WTC11 (cell line): ENCODE data around the gene PURB. TPM values are rescaled to one million over a fixed set of nuclear protein-coding genes. Genes with fewer than 3 reads are reported as not detected.
A peak's percentile ranks its signal among the peaks of the same experiment; 100 is the strongest.

Experiments
- ATAC-seq: fragments of 200-7000 bp; cut with Tn5 transposase; 2 replicates; pipeline ENCODE4 v1.10.0; 2021; ENCODE audit warnings: mild to moderate bottlenecking, moderate library complexity
- CTCF ChIA-PET: fragments of 300-600 bp; sonication (Branson Sonifier 250); formaldehyde crosslinking; loops from one replicate; lab custom pipeline; 2021; ENCODE audit warnings: antibody characterized with exemption; lab: Charles Lee
- POLR2A ChIA-PET: fragments of 350-600 bp; sonication (Branson Sonifier 250); formaldehyde crosslinking; loops from one replicate; lab custom pipeline; 2021; ENCODE audit warnings: antibody characterized with exemption; lab: Charles Lee
- DNase-seq: peaks from one replicate; pipeline ENCODE4 v3.0.0; 2021; ENCODE audit warnings: low spot score
- H3K27ac Mint-ChIP-seq: 2 replicates; pipeline ENCODE4 v1.8.0; 2021; ENCODE audit warnings: mixed read lengths
- H3K27me3 Mint-ChIP-seq: 2 replicates; pipeline ENCODE4 v1.8.0; 2021; ENCODE audit warnings: low read depth, mild to moderate bottlenecking, moderate library complexity, mixed read lengths
- H3K36me3 Mint-ChIP-seq: 2 replicates; pipeline ENCODE4 v1.8.0; 2021; ENCODE audit warnings: mixed read lengths
- H3K4me1 Mint-ChIP-seq: 2 replicates; pipeline ENCODE4 v1.8.0; 2022; ENCODE audit warnings: mixed read lengths
- H3K4me3 Mint-ChIP-seq: 2 replicates; pipeline ENCODE4 v1.8.0; 2021; ENCODE audit warnings: mild to moderate bottlenecking, moderate library complexity, mixed read lengths
- H3K9me3 Mint-ChIP-seq: 2 replicates; pipeline ENCODE4 v1.8.0; 2021; ENCODE audit warnings: mixed read lengths
- IRF2 ChIP-seq: sonication (generic); formaldehyde crosslinking; IDR thresholded peaks from 2 replicates; pipeline ENCODE4 v1.8.0; 2022; ENCODE audit warnings: low read depth, missing genetic modification reagents, borderline replicate concordance
- MXD4 ChIP-seq: fragments of 250-450 bp; sonication (Bioruptor Pico); IDR thresholded peaks from 2 replicates; pipeline ENCODE4 v1.8.0; 2021; ENCODE audit warnings: mild to moderate bottlenecking, moderate library complexity, borderline replicate concordance
- NR1H2 ChIP-seq: sonication (generic); formaldehyde crosslinking; IDR thresholded peaks from 2 replicates; pipeline ENCODE4 v1.9.0; 2021; ENCODE audit warnings: mild to moderate bottlenecking, moderate library complexity, missing genetic modification reagents
- SP1 ChIP-seq: sonication (generic); formaldehyde crosslinking; conservative IDR thresholded peaks from 2 replicates; pipeline ENCODE4 v1.8.1; 2022; ENCODE audit warnings: missing genetic modification reagents
- ZNF232 ChIP-seq: sonication (generic); formaldehyde crosslinking; IDR thresholded peaks from 2 replicates; pipeline ENCODE4 v1.8.0; 2022; ENCODE audit warnings: mild to moderate bottlenecking, missing genetic modification reagents
- ZNF317 ChIP-seq: sonication (generic); formaldehyde crosslinking; IDR thresholded peaks from 2 replicates; pipeline ENCODE4 v1.8.1; 2023; ENCODE audit warnings: low read depth, mild to moderate bottlenecking, moderate library complexity, missing genetic modification reagents, borderline replicate concordance
- ZNF396 ChIP-seq: fragments of 250-450 bp; sonication (Bioruptor Pico); IDR thresholded peaks from 2 replicates; pipeline ENCODE4 v1.8.0; 2021; ENCODE audit warnings: mild to moderate bottlenecking, moderate library complexity, borderline replicate concordance
- total RNA-seq: library from RNA; stranded (reverse); gene quantifications from 3 replicates; pipeline ENCODE4 v1.2.3, GENCODE V29; 2021
- TF ChIP-seq, protein P1 (sequence below): sonication (generic); formaldehyde crosslinking; conservative IDR thresholded peaks from 2 replicates; pipeline ENCODE4 v1.8.1; 2023; ENCODE audit warnings: mild to moderate bottlenecking, low read depth, missing genetic modification reagents, moderate library complexity
- TF ChIP-seq, protein P2 (sequence below): sonication (generic); formaldehyde crosslinking; IDR thresholded peaks from 2 replicates; pipeline ENCODE4 v1.8.1; 2022; ENCODE audit warnings: mild to moderate bottlenecking, moderate library complexity, missing genetic modification reagents
- TF ChIP-seq, protein P3 (sequence below): fragments of 250-450 bp; sonication (Bioruptor Pico); IDR thresholded peaks from 2 replicates; pipeline ENCODE4 v1.9.0; 2021; ENCODE audit warnings: mild to moderate bottlenecking, borderline replicate concordance
- TF ChIP-seq, protein P4 (sequence below): sonication (generic); formaldehyde crosslinking; IDR thresholded peaks from 2 replicates; pipeline ENCODE4 v1.8.1; 2023; ENCODE audit warnings: mild to moderate bottlenecking, missing genetic modification reagents, borderline replicate concordance
- TF ChIP-seq, protein P5 (sequence below): fragments of 250-450 bp; sonication (Bioruptor Pico); IDR thresholded peaks from 2 replicates; pipeline ENCODE4 v1.9.0; 2021; ENCODE audit warnings: mild to moderate bottlenecking

Gene PURB
- total RNA-seq, 1 experiment from 2014 or later, result 22.1 TPM

DNA sequence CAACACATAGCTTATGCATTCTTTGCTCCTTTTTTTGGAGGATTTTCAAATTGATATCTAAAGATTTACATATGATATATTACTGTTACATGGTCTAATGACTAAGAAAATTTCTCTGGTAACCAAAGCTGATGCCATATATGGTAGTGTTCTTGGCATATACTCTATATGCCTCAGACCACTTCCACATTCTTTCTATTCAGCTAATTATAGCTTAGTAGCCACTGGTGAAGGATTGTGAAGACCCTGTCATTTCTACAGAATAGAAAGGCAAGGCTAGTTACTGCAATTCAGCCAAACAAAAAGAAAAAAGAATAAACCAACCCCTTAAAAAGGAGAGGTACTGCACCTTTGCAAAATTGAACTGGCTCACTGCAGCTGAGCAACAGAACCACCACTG is 3.7 kb downstream of the PURB start:
- DNase-seq (no peak), ATAC-seq (no peak)
- Mint-ChIP-seq H3K4me3 (peak overlapping the region; percentile 90), H3K9me3 (no peaks in the 10 kb centered on the region), H3K4me1 (peaks cover 41% of the 10 kb centered on the region), H3K36me3 (peaks cover 15% of the 10 kb centered on the region), H3K27ac (no peak overlapping the region), H3K27me3 (no peaks in the 10 kb centered on the region)
- TF ChIP-seq ZNF396 (CRISPR knock-in tag) (no peak), ZNF317 (CRISPR knock-in tag) (no peak), IRF2 (CRISPR knock-in tag) (no peak), ZNF232 (CRISPR knock-in tag) (no peak), MXD4 (CRISPR knock-in tag) (no peak), NR1H2 (no peak), SP1 (no peak)
- TF ChIP-seq, protein P1, sequence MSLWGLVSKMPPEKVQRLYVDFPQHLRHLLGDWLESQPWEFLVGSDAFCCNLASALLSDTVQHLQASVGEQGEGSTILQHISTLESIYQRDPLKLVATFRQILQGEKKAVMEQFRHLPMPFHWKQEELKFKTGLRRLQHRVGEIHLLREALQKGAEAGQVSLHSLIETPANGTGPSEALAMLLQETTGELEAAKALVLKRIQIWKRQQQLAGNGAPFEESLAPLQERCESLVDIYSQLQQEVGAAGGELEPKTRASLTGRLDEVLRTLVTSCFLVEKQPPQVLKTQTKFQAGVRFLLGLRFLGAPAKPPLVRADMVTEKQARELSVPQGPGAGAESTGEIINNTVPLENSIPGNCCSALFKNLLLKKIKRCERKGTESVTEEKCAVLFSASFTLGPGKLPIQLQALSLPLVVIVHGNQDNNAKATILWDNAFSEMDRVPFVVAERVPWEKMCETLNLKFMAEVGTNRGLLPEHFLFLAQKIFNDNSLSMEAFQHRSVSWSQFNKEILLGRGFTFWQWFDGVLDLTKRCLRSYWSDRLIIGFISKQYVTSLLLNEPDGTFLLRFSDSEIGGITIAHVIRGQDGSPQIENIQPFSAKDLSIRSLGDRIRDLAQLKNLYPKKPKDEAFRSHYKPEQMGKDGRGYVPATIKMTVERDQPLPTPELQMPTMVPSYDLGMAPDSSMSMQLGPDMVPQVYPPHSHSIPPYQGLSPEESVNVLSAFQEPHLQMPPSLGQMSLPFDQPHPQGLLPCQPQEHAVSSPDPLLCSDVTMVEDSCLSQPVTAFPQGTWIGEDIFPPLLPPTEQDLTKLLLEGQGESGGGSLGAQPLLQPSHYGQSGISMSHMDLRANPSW, result no peak
- TF ChIP-seq, protein P2, sequence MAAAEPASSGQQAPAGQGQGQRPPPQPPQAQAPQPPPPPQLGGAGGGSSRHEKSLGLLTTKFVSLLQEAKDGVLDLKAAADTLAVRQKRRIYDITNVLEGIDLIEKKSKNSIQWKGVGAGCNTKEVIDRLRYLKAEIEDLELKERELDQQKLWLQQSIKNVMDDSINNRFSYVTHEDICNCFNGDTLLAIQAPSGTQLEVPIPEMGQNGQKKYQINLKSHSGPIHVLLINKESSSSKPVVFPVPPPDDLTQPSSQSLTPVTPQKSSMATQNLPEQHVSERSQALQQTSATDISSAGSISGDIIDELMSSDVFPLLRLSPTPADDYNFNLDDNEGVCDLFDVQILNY (CRISPR knock-in tag), result no peak
- TF ChIP-seq, protein P3, sequence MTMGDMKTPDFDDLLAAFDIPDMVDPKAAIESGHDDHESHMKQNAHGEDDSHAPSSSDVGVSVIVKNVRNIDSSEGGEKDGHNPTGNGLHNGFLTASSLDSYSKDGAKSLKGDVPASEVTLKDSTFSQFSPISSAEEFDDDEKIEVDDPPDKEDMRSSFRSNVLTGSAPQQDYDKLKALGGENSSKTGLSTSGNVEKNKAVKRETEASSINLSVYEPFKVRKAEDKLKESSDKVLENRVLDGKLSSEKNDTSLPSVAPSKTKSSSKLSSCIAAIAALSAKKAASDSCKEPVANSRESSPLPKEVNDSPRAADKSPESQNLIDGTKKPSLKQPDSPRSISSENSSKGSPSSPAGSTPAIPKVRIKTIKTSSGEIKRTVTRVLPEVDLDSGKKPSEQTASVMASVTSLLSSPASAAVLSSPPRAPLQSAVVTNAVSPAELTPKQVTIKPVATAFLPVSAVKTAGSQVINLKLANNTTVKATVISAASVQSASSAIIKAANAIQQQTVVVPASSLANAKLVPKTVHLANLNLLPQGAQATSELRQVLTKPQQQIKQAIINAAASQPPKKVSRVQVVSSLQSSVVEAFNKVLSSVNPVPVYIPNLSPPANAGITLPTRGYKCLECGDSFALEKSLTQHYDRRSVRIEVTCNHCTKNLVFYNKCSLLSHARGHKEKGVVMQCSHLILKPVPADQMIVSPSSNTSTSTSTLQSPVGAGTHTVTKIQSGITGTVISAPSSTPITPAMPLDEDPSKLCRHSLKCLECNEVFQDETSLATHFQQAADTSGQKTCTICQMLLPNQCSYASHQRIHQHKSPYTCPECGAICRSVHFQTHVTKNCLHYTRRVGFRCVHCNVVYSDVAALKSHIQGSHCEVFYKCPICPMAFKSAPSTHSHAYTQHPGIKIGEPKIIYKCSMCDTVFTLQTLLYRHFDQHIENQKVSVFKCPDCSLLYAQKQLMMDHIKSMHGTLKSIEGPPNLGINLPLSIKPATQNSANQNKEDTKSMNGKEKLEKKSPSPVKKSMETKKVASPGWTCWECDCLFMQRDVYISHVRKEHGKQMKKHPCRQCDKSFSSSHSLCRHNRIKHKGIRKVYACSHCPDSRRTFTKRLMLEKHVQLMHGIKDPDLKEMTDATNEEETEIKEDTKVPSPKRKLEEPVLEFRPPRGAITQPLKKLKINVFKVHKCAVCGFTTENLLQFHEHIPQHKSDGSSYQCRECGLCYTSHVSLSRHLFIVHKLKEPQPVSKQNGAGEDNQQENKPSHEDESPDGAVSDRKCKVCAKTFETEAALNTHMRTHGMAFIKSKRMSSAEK (CRISPR knock-in tag), result no peak
- TF ChIP-seq, protein P4, sequence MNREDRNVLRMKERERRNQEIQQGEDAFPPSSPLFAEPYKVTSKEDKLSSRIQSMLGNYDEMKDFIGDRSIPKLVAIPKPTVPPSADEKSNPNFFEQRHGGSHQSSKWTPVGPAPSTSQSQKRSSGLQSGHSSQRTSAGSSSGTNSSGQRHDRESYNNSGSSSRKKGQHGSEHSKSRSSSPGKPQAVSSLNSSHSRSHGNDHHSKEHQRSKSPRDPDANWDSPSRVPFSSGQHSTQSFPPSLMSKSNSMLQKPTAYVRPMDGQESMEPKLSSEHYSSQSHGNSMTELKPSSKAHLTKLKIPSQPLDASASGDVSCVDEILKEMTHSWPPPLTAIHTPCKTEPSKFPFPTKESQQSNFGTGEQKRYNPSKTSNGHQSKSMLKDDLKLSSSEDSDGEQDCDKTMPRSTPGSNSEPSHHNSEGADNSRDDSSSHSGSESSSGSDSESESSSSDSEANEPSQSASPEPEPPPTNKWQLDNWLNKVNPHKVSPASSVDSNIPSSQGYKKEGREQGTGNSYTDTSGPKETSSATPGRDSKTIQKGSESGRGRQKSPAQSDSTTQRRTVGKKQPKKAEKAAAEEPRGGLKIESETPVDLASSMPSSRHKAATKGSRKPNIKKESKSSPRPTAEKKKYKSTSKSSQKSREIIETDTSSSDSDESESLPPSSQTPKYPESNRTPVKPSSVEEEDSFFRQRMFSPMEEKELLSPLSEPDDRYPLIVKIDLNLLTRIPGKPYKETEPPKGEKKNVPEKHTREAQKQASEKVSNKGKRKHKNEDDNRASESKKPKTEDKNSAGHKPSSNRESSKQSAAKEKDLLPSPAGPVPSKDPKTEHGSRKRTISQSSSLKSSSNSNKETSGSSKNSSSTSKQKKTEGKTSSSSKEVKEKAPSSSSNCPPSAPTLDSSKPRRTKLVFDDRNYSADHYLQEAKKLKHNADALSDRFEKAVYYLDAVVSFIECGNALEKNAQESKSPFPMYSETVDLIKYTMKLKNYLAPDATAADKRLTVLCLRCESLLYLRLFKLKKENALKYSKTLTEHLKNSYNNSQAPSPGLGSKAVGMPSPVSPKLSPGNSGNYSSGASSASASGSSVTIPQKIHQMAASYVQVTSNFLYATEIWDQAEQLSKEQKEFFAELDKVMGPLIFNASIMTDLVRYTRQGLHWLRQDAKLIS (CRISPR knock-in tag), result no peak
- TF ChIP-seq, protein P5, sequence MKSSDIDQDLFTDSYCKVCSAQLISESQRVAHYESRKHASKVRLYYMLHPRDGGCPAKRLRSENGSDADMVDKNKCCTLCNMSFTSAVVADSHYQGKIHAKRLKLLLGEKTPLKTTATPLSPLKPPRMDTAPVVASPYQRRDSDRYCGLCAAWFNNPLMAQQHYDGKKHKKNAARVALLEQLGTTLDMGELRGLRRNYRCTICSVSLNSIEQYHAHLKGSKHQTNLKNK (CRISPR knock-in tag), result no peak
- ChIA-PET POLR2A (interaction anchor here (1.3 kb wide), 1 partner anchor 119 kb away, joined by 3 read pairs; no protein-coding TSS in a partner anchor), CTCF (interaction anchor here (0.8 to 2.1 kb wide), 5 partner anchors 25 to 532 kb away, joined by 3 to 13 read pairs (median 3); no protein-coding TSS in a partner anchor)
